Calu3 (cell line): ENCODE results near the gene UTP18. TPM values are rescaled to one million over a fixed set of nuclear protein-coding genes. Genes with fewer than 3 reads are reported as not detected.
"Not testable (repeated sequence)": the region's sequence is repeated elsewhere in the genome, so short reads cannot be mapped to it uniquely, and the experiment has no call there.

Experiments used
- BruUV-seq: library from RNA; stranded (reverse); fragments of 400-500 nt; replicated peaks from 2 replicates; lab custom pipeline; 2021; lab: Mats Ljungman, UMichigan
- CTCF ChIA-PET: fragments of 300-600 bp; sonication (Branson Sonifier 250); formaldehyde crosslinking; loops from one replicate; lab custom pipeline; 2022; ENCODE audit warnings: antibody characterized with exemption; lab: Charles Lee
- DNase-seq: peaks from one replicate; pipeline ENCODE4 v3.0.0; 2022
- H3K27ac Mint-ChIP-seq: one replicate; pipeline ENCODE4 v1.8.0; 2022; ENCODE audit warnings: mixed read lengths; ENCODE audit not compliant: unreplicated experiment
- H3K27me3 Mint-ChIP-seq: one replicate; pipeline ENCODE4 v1.8.0; 2022; ENCODE audit warnings: mixed read lengths; ENCODE audit not compliant: unreplicated experiment
- H3K36me3 Mint-ChIP-seq: one replicate; pipeline ENCODE4 v1.8.0; 2022; ENCODE audit warnings: mild to moderate bottlenecking, moderate library complexity, mixed read lengths; ENCODE audit not compliant: insufficient read depth, unreplicated experiment
- H3K4me1 Mint-ChIP-seq: one replicate; pipeline ENCODE4 v1.8.0; 2022; ENCODE audit warnings: mild to moderate bottlenecking, low read depth, mixed read lengths; ENCODE audit not compliant: unreplicated experiment
- H3K4me3 Mint-ChIP-seq: one replicate; pipeline ENCODE4 v1.8.0; 2022; ENCODE audit warnings: mild to moderate bottlenecking, low read depth, moderate library complexity, mixed read lengths; ENCODE audit not compliant: unreplicated experiment
- H3K9me3 Mint-ChIP-seq: one replicate; pipeline ENCODE4 v1.8.0; 2022; ENCODE audit warnings: low read depth, mixed read lengths; ENCODE audit not compliant: unreplicated experiment
- CTCF ChIP-seq: fragments of 200-600 bp; IDR thresholded peaks from one replicate; pipeline ENCODE4 v1.8.0; 2022; ENCODE audit warnings: antibody characterized with exemption; ENCODE audit not compliant: unreplicated experiment
- intact Hi-C: fragments of 100-400 bp; cut with micrococcal nuclease; formaldehyde crosslinking; loops from one replicate; pipeline ENCODE4 v1.10.0; 2022; ENCODE audit not compliant: unreplicated experiment
- total RNA-seq: library from RNA; stranded (reverse); gene quantifications from 2 replicates; pipeline ENCODE4 v1.2.3, GENCODE V29; 2022

Gene UTP18
- total RNA-seq, 1 experiment from 2014 or later, result 68.5 TPM

- no peaks in the 10 kb centered on the region for H3K27me3 Mint-ChIP-seq
- peaks cover 19% of the 10 kb centered on the region for H3K4me1 Mint-ChIP-seq
- TF ChIP-seq CTCF, result no peak
- peaks cover 69% of the 10 kb centered on the region for H3K36me3 Mint-ChIP-seq
- BruUV-seq, result no TSS peak
- no peak overlapping the region for H3K27ac Mint-ChIP-seq
- no peak overlapping the region for H3K4me3 Mint-ChIP-seq
- no peak for DNase-seq
- CTCF ChIA-PET, result interaction anchor here (0.6 to 0.7 kb wide), 3 partner anchors 26 to 937 kb away, joined by 3 read pairs; no protein-coding TSS in a partner anchor
- no peaks in the 10 kb centered on the region for H3K9me3 Mint-ChIP-seq
- intact Hi-C loops, result no loop called here
Observed at GRCh38 chr17:51279183-51279582, 18.8 kb downstream of the UTP18 start.

DNA sequence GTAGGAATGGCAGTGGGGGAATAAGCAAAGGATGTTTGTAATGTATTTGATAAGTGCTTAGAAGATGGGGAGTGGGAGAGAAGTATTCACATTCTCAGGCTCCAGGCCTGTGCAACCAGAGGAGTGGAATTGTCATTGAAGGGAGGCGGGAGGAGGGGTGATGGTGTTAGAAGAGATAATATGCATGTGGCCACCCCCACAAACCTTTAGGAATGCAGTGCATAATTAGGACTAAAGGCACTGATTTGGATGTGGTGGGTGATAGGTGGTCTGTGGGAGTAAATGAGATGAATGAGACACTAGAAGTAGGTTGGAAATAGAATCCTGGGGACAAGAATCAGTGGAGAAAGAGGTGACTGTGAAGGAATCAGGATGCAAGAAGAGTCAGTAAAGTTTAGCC lies 27.1 kb downstream of the UTP18 start:
- Mint-ChIP-seq H3K4me3 (no peak overlapping the region), H3K27me3 (no peaks in the 10 kb centered on the region), H3K4me1 (no peaks in the 10 kb centered on the region), H3K9me3 (no peaks in the 10 kb centered on the region), H3K36me3 (peaks cover 40% of the 10 kb centered on the region), H3K27ac (no peak overlapping the region)
- DNase-seq, result no peak
- TF ChIP-seq CTCF, result no peak
- BruUV-seq, result no TSS peak
- CTCF ChIA-PET, result interaction anchor here (0.6 kb wide), 1 partner anchor 23 kb away, joined by 3 read pairs; no protein-coding TSS in a partner anchor
- intact Hi-C loops, result no loop called here

DNA sequence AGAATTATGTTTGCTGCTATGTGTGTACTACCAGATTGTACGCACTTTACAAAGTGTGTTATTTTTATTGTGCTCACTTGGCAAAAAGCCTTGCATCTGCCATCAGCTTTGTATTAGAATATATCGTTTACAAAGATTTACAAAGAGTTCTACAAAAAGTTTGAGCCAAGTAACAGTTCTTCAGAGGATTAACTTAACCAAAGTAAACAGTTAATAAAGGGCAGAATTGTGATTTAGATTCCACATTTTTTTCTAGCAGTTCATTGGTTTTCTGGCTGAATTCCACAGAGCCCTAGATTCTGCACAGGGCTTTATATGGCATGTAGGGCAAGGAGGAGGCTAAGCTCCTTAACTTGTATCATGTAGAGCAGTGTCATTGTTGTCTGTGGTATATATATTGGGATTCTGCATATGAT lies 29.4 kb downstream of the UTP18 start:
- H3K27me3 Mint-ChIP-seq, result no peaks in the 10 kb centered on the region
- peaks cover 2% of the 10 kb centered on the region for H3K9me3 Mint-ChIP-seq
- no peak for DNase-seq
- intact Hi-C loops, result no loop called here
- H3K4me3 Mint-ChIP-seq, result no peak overlapping the region
- CTCF ChIA-PET, result interaction anchor here (0.7 to 1.5 kb wide), 2 partner anchors 9 to 758 kb away, joined by 3 to 4 read pairs; no protein-coding TSS in a partner anchor
- H3K36me3 Mint-ChIP-seq, result peaks cover 41% of the 10 kb centered on the region
- no peak for TF ChIP-seq CTCF
- no peak overlapping the region for H3K27ac Mint-ChIP-seq
- no TSS peak for BruUV-seq
- H3K4me1 Mint-ChIP-seq, result no peaks in the 10 kb centered on the region

GRCh38 chr17:51294338-51294737 lies 34.0 kb downstream of the UTP18 start:
- H3K4me3 Mint-ChIP-seq, H3K27me3 Mint-ChIP-seq, DNase-seq, H3K9me3 Mint-ChIP-seq, CTCF ChIA-PET, intact Hi-C loops, H3K27ac Mint-ChIP-seq, H3K4me1 Mint-ChIP-seq, BruUV-seq: not testable (repeated sequence)
- H3K36me3 Mint-ChIP-seq, result peaks cover 38% of the 10 kb centered on the region
